ENCODE results near the gene GRAP2.
"Not testable (repeated sequence)": the region's sequence is repeated elsewhere in the genome, so short reads cannot be mapped to it uniquely, and the experiment has no call there.

GRAP2 gene

DNA sequence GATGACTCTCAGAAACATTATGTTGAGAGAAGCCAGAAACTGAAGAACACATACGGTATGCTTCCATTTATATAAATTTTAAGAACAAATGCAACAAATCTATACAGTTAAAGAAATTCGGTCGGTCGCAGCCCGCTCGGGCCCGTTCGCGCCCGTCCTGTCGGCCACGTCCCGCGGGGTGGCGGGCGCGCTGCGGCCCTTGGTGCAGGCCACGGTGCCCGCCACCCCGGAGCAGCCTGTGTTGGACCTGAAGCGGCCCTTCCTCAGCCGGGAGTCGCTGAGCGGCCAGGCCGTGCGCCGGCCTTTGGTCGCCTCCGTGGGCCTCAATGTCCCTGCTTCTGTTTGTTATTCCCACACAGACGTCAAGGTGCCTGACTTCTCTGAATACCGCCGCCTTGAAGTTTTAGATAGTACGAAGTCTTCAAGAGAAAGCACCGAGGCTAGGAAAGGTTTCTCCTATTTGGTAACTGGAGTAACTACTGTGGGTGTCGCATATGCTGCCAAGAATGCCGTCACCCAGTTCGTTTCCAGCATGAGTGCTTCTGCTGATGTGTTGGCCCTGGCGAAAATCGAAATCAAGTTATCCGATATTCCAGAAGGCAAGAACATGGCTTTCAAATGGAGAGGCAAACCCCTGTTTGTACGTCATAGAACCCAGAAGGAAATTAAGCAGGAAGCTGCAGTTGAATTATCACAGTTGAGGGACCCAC is 25.6 kb upstream of the GRAP2 start:
- H3K4me3 ChIP-seq (ENCODE audit: low read depth in 1 of 2, low read length in 2 of 2); H3K9me3 ChIP-seq (ENCODE audit: low read length); H3K9ac ChIP-seq (ENCODE audit: low read length); H3K36me3 ChIP-seq (ENCODE audit: insufficient read depth, low read length); H3K27me3 ChIP-seq (ENCODE audit: control insufficient read depth in 1 of 2, insufficient read depth in 2 of 2, low read length in 2 of 2); H3K4me1 ChIP-seq (ENCODE audit: insufficient read depth, low read length); H3K27ac ChIP-seq (ENCODE audit: low read depth, low read length): not testable (repeated sequence)

GRCh38 chr22:39877079-39877845 is 23.6 kb upstream of the GRAP2 start:
- H3K4me1 ChIP-seq (ENCODE audit: insufficient read depth, low read length): no peaks in the 10 kb centered on the region
- no peaks in the 10 kb centered on the region for H3K27me3 ChIP-seq (ENCODE audit: control insufficient read depth in 1 of 2, insufficient read depth in 2 of 2, low read length in 2 of 2)
- H3K36me3 ChIP-seq (ENCODE audit: insufficient read depth, low read length): no peaks in the 10 kb centered on the region
- no peak overlapping the region for H3K27ac ChIP-seq (ENCODE audit: low read depth, low read length)
- no peak overlapping the region for H3K4me3 ChIP-seq (ENCODE audit: low read depth in 1 of 2, low read length in 2 of 2)
- no peak overlapping the region for H3K9ac ChIP-seq (ENCODE audit: low read length)
- no peaks in the 10 kb centered on the region for H3K9me3 ChIP-seq (ENCODE audit: low read length)

DNA sequence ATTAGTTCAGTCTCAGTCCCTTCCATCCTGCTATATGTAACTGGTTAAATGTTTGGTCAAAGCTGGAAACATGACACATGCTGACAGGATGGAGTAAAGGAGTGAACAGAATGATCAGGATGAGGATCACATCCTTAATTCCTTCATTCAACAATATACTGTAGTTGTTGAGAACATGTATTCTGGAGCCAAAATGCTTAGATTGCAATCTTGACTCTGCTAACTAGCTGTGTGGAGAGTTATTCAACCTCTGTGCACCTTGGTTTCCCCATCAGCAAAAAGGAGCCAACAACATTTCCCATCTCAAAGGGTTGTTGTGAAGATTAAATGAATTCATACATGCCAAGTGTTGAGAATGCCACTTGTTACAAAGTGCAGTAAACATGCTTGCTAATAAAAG is 20.2 kb upstream of the GRAP2 start:
- H3K9me3 ChIP-seq (ENCODE audit: low read length): no peaks in the 10 kb centered on the region
- H3K9ac ChIP-seq (ENCODE audit: low read length): no peak overlapping the region
- no peaks in the 10 kb centered on the region for H3K36me3 ChIP-seq (ENCODE audit: insufficient read depth, low read length)
- H3K4me1 ChIP-seq (ENCODE audit: insufficient read depth, low read length): no peaks in the 10 kb centered on the region
- no peaks in the 10 kb centered on the region for H3K27me3 ChIP-seq (ENCODE audit: control insufficient read depth in 1 of 2, insufficient read depth in 2 of 2, low read length in 2 of 2)
- no peak overlapping the region for H3K4me3 ChIP-seq (ENCODE audit: low read depth in 1 of 2, low read length in 2 of 2)
- no peak overlapping the region for H3K27ac ChIP-seq (ENCODE audit: low read depth, low read length)

DNA sequence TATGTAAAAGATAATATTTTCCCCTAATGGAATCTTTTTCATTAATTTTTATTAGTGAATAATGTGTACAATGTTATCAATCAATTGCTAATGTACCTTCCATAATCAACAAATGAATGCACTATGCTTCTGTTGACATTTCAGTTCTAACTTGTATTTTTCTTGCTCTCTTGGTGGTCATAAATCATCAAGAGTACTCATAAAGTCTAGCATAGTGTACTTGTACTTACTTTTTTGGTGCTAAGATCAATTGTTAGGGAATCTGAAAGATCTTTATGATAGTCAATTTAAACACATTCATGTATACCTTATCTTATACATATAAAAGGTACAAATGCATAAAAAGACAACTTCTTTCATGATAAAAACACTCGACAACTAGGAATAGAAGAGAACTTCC is 17.8 kb upstream of the GRAP2 start:
- Histone ChIP-seq H3K9me3 (ENCODE audit: low read length) (no peaks in the 10 kb centered on the region), H3K9ac (ENCODE audit: low read length) (no peak overlapping the region), H3K4me3 (ENCODE audit: low read depth in 1 of 2, low read length in 2 of 2) (no peak overlapping the region), H3K4me1 (ENCODE audit: insufficient read depth, low read length) (no peaks in the 10 kb centered on the region), H3K36me3 (ENCODE audit: insufficient read depth, low read length) (no peaks in the 10 kb centered on the region), H3K27me3 (ENCODE audit: control insufficient read depth in 1 of 2, insufficient read depth in 2 of 2, low read length in 2 of 2) (no peaks in the 10 kb centered on the region), H3K27ac (ENCODE audit: low read depth, low read length) (no peak overlapping the region)

DNA sequence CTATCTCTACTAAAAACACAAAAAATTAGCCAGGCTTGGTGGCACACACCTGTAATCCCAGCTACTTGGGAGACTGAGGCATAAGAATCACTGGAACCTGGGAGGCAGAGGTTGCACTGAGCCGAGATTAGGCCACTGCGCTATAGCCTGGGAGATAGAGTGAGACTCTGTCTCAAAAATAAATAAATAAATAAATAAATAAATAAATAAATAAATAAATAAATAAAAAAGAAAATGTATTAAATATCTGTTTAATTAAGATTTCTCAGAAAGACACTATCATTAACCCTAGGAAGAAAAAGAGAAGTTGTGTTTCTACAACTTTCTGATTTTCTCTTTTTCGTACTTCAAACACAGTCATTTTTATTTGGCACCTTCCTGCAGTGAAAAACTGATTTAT is 11.0 kb upstream of the GRAP2 start:
- H3K4me3 ChIP-seq (ENCODE audit: low read depth in 1 of 2, low read length in 2 of 2); H3K27ac ChIP-seq (ENCODE audit: low read depth, low read length); H3K9me3 ChIP-seq (ENCODE audit: low read length); H3K4me1 ChIP-seq (ENCODE audit: insufficient read depth, low read length); H3K36me3 ChIP-seq (ENCODE audit: insufficient read depth, low read length); H3K9ac ChIP-seq (ENCODE audit: low read length); H3K27me3 ChIP-seq (ENCODE audit: control insufficient read depth in 1 of 2, insufficient read depth in 2 of 2, low read length in 2 of 2): not testable (repeated sequence)

DNA sequence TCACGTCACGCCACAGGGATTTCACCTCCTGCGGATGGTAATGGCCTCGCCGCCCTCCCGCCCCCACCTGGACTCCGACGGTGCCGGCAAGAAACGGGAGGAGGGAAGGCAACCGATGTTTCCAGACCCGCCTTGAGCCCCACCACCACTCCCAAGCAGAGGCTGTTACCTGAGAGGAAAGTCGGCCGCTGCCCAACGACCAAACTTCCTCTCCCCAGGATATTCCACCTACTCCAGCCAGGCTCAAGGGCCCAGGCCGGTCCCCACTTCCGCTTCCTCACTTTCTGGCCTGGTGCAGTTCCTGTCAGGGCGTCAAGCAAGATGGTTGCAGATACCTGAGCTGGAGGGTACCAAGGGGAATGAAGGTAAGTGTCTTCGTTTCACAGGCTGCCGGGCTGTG is 7.4 kb upstream of the GRAP2 start, which contains the start of gene ENTHD1:
Gene ENTHD1, minus strand, starts transcription at position 235 of the 400 bp plus-strand sequence. CDS start 6,012 bp downstream, outside the sequence.
- Histone ChIP-seq H3K36me3 (ENCODE audit: insufficient read depth, low read length) (no peaks in the 10 kb centered on the region), H3K9ac (ENCODE audit: low read length) (no peak within 1 kb of the TSS), H3K27ac (ENCODE audit: low read depth, low read length) (no peak within 1 kb of the TSS), H3K27me3 (ENCODE audit: control insufficient read depth in 1 of 2, insufficient read depth in 2 of 2, low read length in 2 of 2) (no peaks in the 10 kb centered on the region), H3K4me1 (ENCODE audit: insufficient read depth, low read length) (no peaks in the 10 kb centered on the region), H3K4me3 (ENCODE audit: low read depth in 1 of 2, low read length in 2 of 2) (no peak within 1 kb of the TSS), H3K9me3 (ENCODE audit: low read length) (no peaks in the 10 kb centered on the region)

GRCh38 chr22:39894554-39895092 is 6.3 kb upstream of the GRAP2 start:
- H3K4me3 ChIP-seq (ENCODE audit: low read depth in 1 of 2, low read length in 2 of 2): no peak overlapping the region
- no peak overlapping the region for H3K27ac ChIP-seq (ENCODE audit: low read depth, low read length)
- H3K27me3 ChIP-seq (ENCODE audit: control insufficient read depth in 1 of 2, insufficient read depth in 2 of 2, low read length in 2 of 2): no peaks in the 10 kb centered on the region
- H3K4me1 ChIP-seq (ENCODE audit: insufficient read depth, low read length): no peaks in the 10 kb centered on the region
- H3K9me3 ChIP-seq (ENCODE audit: low read length): no peaks in the 10 kb centered on the region
- no peaks in the 10 kb centered on the region for H3K36me3 ChIP-seq (ENCODE audit: insufficient read depth, low read length)
- no peak overlapping the region for H3K9ac ChIP-seq (ENCODE audit: low read length)

- H3K27ac ChIP-seq (ENCODE audit: low read depth, low read length): no peak overlapping the region
- H3K9me3 ChIP-seq (ENCODE audit: low read length): no peaks in the 10 kb centered on the region
- H3K36me3 ChIP-seq (ENCODE audit: insufficient read depth, low read length): no peaks in the 10 kb centered on the region
- H3K4me3 ChIP-seq (ENCODE audit: low read depth in 1 of 2, low read length in 2 of 2): no peak overlapping the region
- no peaks in the 10 kb centered on the region for H3K4me1 ChIP-seq (ENCODE audit: insufficient read depth, low read length)
- H3K9ac ChIP-seq (ENCODE audit: low read length): no peak overlapping the region
- no peaks in the 10 kb centered on the region for H3K27me3 ChIP-seq (ENCODE audit: control insufficient read depth in 1 of 2, insufficient read depth in 2 of 2, low read length in 2 of 2)
These were observed 5.2 kb upstream of the GRAP2 start for GRCh38 chr22:39895682-39896081.

DNA sequence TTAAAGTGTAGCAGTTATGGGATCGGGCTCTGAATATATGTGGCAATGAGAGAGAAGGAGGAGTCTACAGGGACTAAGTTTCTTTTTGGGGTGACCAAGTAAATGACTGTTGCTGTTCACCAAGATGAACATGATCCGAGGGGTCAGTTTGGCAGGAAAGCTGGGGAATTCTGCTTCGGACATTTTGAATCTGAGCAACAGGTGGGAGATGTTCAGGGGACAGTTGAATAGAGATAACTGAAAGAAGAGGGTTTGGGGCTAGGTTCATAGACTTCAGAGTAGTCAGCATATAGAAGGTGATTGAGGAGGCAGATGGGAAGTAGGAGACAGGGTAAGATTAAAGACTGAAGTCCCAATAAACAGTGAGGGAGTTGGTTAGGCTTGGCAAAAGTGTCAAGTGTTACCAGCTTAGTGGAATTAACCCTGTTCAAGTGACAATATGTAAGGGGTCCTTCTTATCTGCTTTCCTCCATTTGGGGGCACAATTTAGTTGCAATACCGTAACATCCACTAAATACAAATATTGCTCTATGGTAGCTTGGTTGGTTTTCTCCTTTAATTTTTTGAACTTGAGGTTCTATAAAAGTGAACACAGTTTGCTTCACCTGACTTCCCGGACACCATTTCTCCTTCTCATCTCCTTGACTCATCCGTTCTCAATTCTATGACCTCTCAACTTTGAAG is 4.4 kb upstream of the GRAP2 start:
- Histone ChIP-seq H3K27ac (ENCODE audit: low read depth, low read length) (no peak overlapping the region), H3K4me3 (ENCODE audit: low read depth in 1 of 2, low read length in 2 of 2) (no peak overlapping the region), H3K27me3 (ENCODE audit: control insufficient read depth in 1 of 2, insufficient read depth in 2 of 2, low read length in 2 of 2) (no peaks in the 10 kb centered on the region), H3K36me3 (ENCODE audit: insufficient read depth, low read length) (no peaks in the 10 kb centered on the region), H3K9ac (ENCODE audit: low read length) (no peak overlapping the region), H3K4me1 (ENCODE audit: insufficient read depth, low read length) (no peaks in the 10 kb centered on the region), H3K9me3 (ENCODE audit: low read length) (no peaks in the 10 kb centered on the region)

GRCh38 chr22:39897841-39898240 is 3.0 kb upstream of the GRAP2 start:
- no peaks in the 10 kb centered on the region for H3K4me1 ChIP-seq (ENCODE audit: insufficient read depth, low read length)
- no peaks in the 10 kb centered on the region for H3K27me3 ChIP-seq (ENCODE audit: control insufficient read depth in 1 of 2, insufficient read depth in 2 of 2, low read length in 2 of 2)
- H3K4me3 ChIP-seq (ENCODE audit: low read depth in 1 of 2, low read length in 2 of 2): no peak overlapping the region
- H3K9ac ChIP-seq (ENCODE audit: low read length): no peak overlapping the region
- no peaks in the 10 kb centered on the region for H3K9me3 ChIP-seq (ENCODE audit: low read length)
- H3K36me3 ChIP-seq (ENCODE audit: insufficient read depth, low read length): no peaks in the 10 kb centered on the region
- H3K27ac ChIP-seq (ENCODE audit: low read depth, low read length): no peak overlapping the region

GRCh38 chr22:39898997-39899396 is 1.9 kb upstream of the GRAP2 start:
- H3K27me3 ChIP-seq (ENCODE audit: control insufficient read depth in 1 of 2, insufficient read depth in 2 of 2, low read length in 2 of 2): no peaks in the 10 kb centered on the region
- H3K4me1 ChIP-seq (ENCODE audit: insufficient read depth, low read length): no peaks in the 10 kb centered on the region
- no peaks in the 10 kb centered on the region for H3K9me3 ChIP-seq (ENCODE audit: low read length)
- no peaks in the 10 kb centered on the region for H3K36me3 ChIP-seq (ENCODE audit: insufficient read depth, low read length)
- no peak overlapping the region for H3K27ac ChIP-seq (ENCODE audit: low read depth, low read length)
- H3K9ac ChIP-seq (ENCODE audit: low read length): no peak overlapping the region
- no peak overlapping the region for H3K4me3 ChIP-seq (ENCODE audit: low read depth in 1 of 2, low read length in 2 of 2)

All from muscle layer of colon (tissue), 2 donors.